NCI-H1694 (cell line): ENCODE results near the gene SIGLEC14.
A peak's percentile ranks its signal among the peaks of the same experiment; 100 is the strongest.
"Not testable (repeated sequence)": the region's sequence is repeated elsewhere in the genome, so short reads cannot be mapped to it uniquely, and the experiment has no call there.

ENCODE experiments used
- DNase-seq: peaks from one replicate; lab custom pipeline; 2025; lab: John Stamatoyannopoulos, UW

The SIGLEC14 gene

GRCh38 chr19:51675911-51676565 is 29.4 kb upstream of the SIGLEC14 start:
- peak; percentile 4 for DNase-seq

- DNase-seq, result no peak
These were observed 21.6 kb upstream of the SIGLEC14 start for GRCh38 chr19:51668216-51668615.

- no peak for DNase-seq
These were observed 18.4 kb upstream of the SIGLEC14 start for GRCh38 chr19:51664997-51665396.

- no peak for DNase-seq
These were observed 17.5 kb upstream of the SIGLEC14 start for GRCh38 chr19:51664131-51664530.

- no peak for DNase-seq
These were observed 17.0 kb upstream of the SIGLEC14 start for GRCh38 chr19:51663650-51664049.

GRCh38 chr19:51660975-51661600 is 14.5 kb upstream of the SIGLEC14 start:
- peak; percentile 76 for DNase-seq

GRCh38 chr19:51654783-51655182 is 8.2 kb upstream of the SIGLEC14 start:
- DNase-seq, result no peak

- no peak for DNase-seq
These were observed 6.5 kb upstream of the SIGLEC14 start for GRCh38 chr19:51653162-51653561.

GRCh38 chr19:51652266-51652665 is 5.6 kb upstream of the SIGLEC14 start:
- no peak for DNase-seq

- DNase-seq, result no peak
These were observed 4.7 kb upstream of the SIGLEC14 start for GRCh38 chr19:51651216-51651846.

- no peak for DNase-seq
These were observed 693 bp upstream of the SIGLEC14 start for GRCh38 chr19:51647318-51647717.

- DNase-seq, result no peak
These were observed 1.9 kb downstream of the SIGLEC14 start for GRCh38 chr19:51644636-51645271.

GRCh38 chr19:51641648-51642047 is 5.0 kb downstream of the SIGLEC14 start:
- DNase-seq, result no peak

GRCh38 chr19:51640386-51640785 is 6.2 kb downstream of the SIGLEC14 start:
- no peak for DNase-seq

GRCh38 chr19:51639916-51640315 is 6.7 kb downstream of the SIGLEC14 start:
- DNase-seq, result no peak

- DNase-seq, result no peak
These were observed 9.2 kb downstream of the SIGLEC14 start for GRCh38 chr19:51637362-51637978.

- DNase-seq, result no peak
These were observed 14.5 kb downstream of the SIGLEC14 start for GRCh38 chr19:51632126-51632525.

- not testable (repeated sequence) for DNase-seq
These were observed 16.3 kb downstream of the SIGLEC14 start, which contains the start of gene SIGLEC5 for GRCh38 chr19:51630315-51630714. SIGLEC5 (minus strand) TSS chr19:51630401; CDS start chr19:51630335, 66 bp downstream.

- DNase-seq, result no peak
These were observed 18.3 kb downstream of the SIGLEC14 start for GRCh38 chr19:51628153-51628939.

GRCh38 chr19:51627491-51628138 is 19.0 kb downstream of the SIGLEC14 start:
- no peak for DNase-seq

- DNase-seq, result no peak
These were observed 19.9 kb downstream of the SIGLEC14 start for GRCh38 chr19:51626675-51627074.
